Hepatocyte (in vitro differentiated cells): Measurements from ENCODE around the gene PIGV. TPM values are rescaled to one million over a fixed set of nuclear protein-coding genes. Genes with fewer than 3 reads are reported as not detected.

Experiments
- DNase-seq: peaks from one replicate; pipeline ENCODE4 v3.0.0-alpha.2; 2016; ENCODE audit warnings: low spot score
- H2AFZ ChIP-seq: fragments of 200-600 bp; sonication (generic); 2 replicates; pipeline ENCODE4 v1.6.0; 2016; ENCODE audit warnings: antibody characterized with exemption, mild to moderate bottlenecking
- H3K27ac ChIP-seq: fragments of 200-600 bp; sonication (generic); 2 replicates; pipeline ENCODE4 v1.5.1; 2016; ENCODE audit warnings: mild to moderate bottlenecking
- H3K27me3 ChIP-seq: fragments of 200-600 bp; sonication (generic); 2 replicates; pipeline ENCODE4 v1.6.1; 2016
- H3K36me3 ChIP-seq: fragments of 200-600 bp; sonication (generic); replicated peaks from 2 replicates; pipeline ENCODE4 v1.5.1; 2016; ENCODE audit warnings: low read depth; ENCODE audit not compliant: insufficient read depth
- H3K4me1 ChIP-seq: fragments of 200-600 bp; sonication (generic); 2 replicates; pipeline ENCODE4 v1.5.1; 2016; ENCODE audit warnings: mild to moderate bottlenecking, moderate library complexity; ENCODE audit not compliant: insufficient read depth
- H3K4me2 ChIP-seq: fragments of 200-600 bp; sonication (generic); 2 replicates; pipeline ENCODE4 v1.6.0; 2016
- H3K4me3 ChIP-seq: fragments of 200-600 bp; sonication (generic); 2 replicates; pipeline ENCODE4 v1.5.1; 2016; ENCODE audit warnings: mild to moderate bottlenecking
- H3K79me2 ChIP-seq: fragments of 200-600 bp; sonication (generic); 2 replicates; pipeline ENCODE4 v1.6.0; 2017; ENCODE audit warnings: mild to moderate bottlenecking
- H3K9me2 ChIP-seq: fragments of 200-600 bp; sonication (generic); replicated peaks from 2 replicates; pipeline ENCODE4 v1.6.0; 2017; ENCODE audit warnings: mild to moderate bottlenecking; ENCODE audit not compliant: insufficient read depth
- H3K9me3 ChIP-seq: fragments of 200-600 bp; sonication (generic); 2 replicates; pipeline ENCODE4 v1.5.1; 2016; ENCODE audit warnings: low read depth, mild to moderate bottlenecking
- H4K20me1 ChIP-seq: fragments of 200-600 bp; sonication (generic); 2 replicates; pipeline ENCODE4 v1.6.0; 2016; ENCODE audit warnings: mild to moderate bottlenecking; ENCODE audit not compliant: insufficient read depth, poor library complexity, severe bottlenecking
- CTCF ChIP-seq: fragments of 200-600 bp; sonication (generic); IDR thresholded peaks from 2 replicates; pipeline ENCODE4 v1.5.1; 2016; ENCODE audit warnings: antibody characterized with exemption, mild to moderate bottlenecking; ENCODE audit not compliant: poor library complexity
- EZH2 ChIP-seq: fragments of 200-600 bp; sonication (generic); IDR thresholded peaks from 2 replicates; pipeline ENCODE4 v1.6.1; 2016; ENCODE audit warnings: antibody characterized with exemption, mild to moderate bottlenecking, borderline replicate concordance
- EZH2phosphoT487 ChIP-seq: fragments of 200-600 bp; sonication (generic); IDR thresholded peaks from one replicate; pipeline ENCODE4 v1.6.1; 2018; ENCODE audit warnings: antibody characterized with exemption, mild to moderate bottlenecking, low read depth, moderate library complexity; ENCODE audit not compliant: unreplicated experiment, severe bottlenecking
- WGBS: methylation state at CpG from one replicate; pipeline ENCODE4 v1.1.6; 2016; ENCODE audit warnings: low lambda C conversion rate; ENCODE audit errors: missing lambda C conversion rate; 5-methylcytosine and 5-hydroxymethylcytosine counted together
- polyA plus RNA-seq: library from polyadenylated mRNA; unstranded; fragments of >200 nt; fragmentation: Nextera tagmentation; extraction: Ambion mirVana; gene quantifications from 2 replicates; pipeline ENCODE4 v1.2.1, GENCODE V29; 2016
- total RNA-seq: library from RNA; depleted of rRNA; stranded (reverse); fragments of >200 nt; gene quantifications from 2 replicates; pipeline ENCODE4 v1.2.3, GENCODE V29; 2014

PIGV gene
- total and polyA plus RNA-seq, 2 experiments from 2014 or later: 21.2 to 22.0 TPM

- no peak overlapping the region for H3K4me2 ChIP-seq
- H2AFZ ChIP-seq: no peak overlapping the region
- H3K4me1 ChIP-seq: peaks cover 21% of the 10 kb centered on the region
- no peaks in the 10 kb centered on the region for H3K9me2 ChIP-seq
- H3K4me3 ChIP-seq: no peak overlapping the region
- peaks cover 9% of the 10 kb centered on the region for H3K36me3 ChIP-seq
- peaks cover 26% of the 10 kb centered on the region for H4K20me1 ChIP-seq
- 53% methylated on average over 3 of the region's 3 CpGs for WGBS
- H3K79me2 ChIP-seq: peaks cover 55% of the 10 kb centered on the region
- peak overlapping the region; percentile 38 for H3K27ac ChIP-seq
- TF ChIP-seq EZH2 (no peak), EZH2phosphoT487 (no peak), CTCF (no peak)
- H3K27me3 ChIP-seq: no peaks in the 10 kb centered on the region
- peak; percentile 49 for DNase-seq
- H3K9me3 ChIP-seq: no peaks in the 10 kb centered on the region
Observed at GRCh38 chr1:26768755-26769154, 19.0 kb upstream of the PIGV start.

- no peak overlapping the region for H3K4me2 ChIP-seq
- peaks cover 21% of the 10 kb centered on the region for H3K4me1 ChIP-seq
- no peaks in the 10 kb centered on the region for H3K9me3 ChIP-seq
- no peaks in the 10 kb centered on the region for H3K9me2 ChIP-seq
- H3K27me3 ChIP-seq: no peaks in the 10 kb centered on the region
- peaks cover 38% of the 10 kb centered on the region for H3K79me2 ChIP-seq
- H3K4me3 ChIP-seq: no peak overlapping the region
- DNase-seq: no peak
- peaks cover 19% of the 10 kb centered on the region for H4K20me1 ChIP-seq
- no peak overlapping the region for H2AFZ ChIP-seq
- peak overlapping the region; percentile 78 for H3K27ac ChIP-seq
- H3K36me3 ChIP-seq: peaks cover 5% of the 10 kb centered on the region
- WGBS: 77% methylated on average over 3 of the region's 3 CpGs
- TF ChIP-seq CTCF (no peak), EZH2 (no peak), EZH2phosphoT487 (no peak)
Observed at GRCh38 chr1:26771285-26771642, 16.5 kb upstream of the PIGV start.

GRCh38 chr1:26771643-26772321 is 16.0 kb upstream of the PIGV start:
- H3K4me3 ChIP-seq: no peak overlapping the region
- no peaks in the 10 kb centered on the region for H3K9me3 ChIP-seq
- H3K36me3 ChIP-seq: peaks cover 3% of the 10 kb centered on the region
- H4K20me1 ChIP-seq: peaks cover 18% of the 10 kb centered on the region
- H3K9me2 ChIP-seq: no peaks in the 10 kb centered on the region
- DNase-seq: peak; percentile 81
- no peaks in the 10 kb centered on the region for H3K27me3 ChIP-seq
- TF ChIP-seq EZH2 (no peak), CTCF (no peak), EZH2phosphoT487 (no peak)
- H3K4me2 ChIP-seq: no peak overlapping the region
- peaks cover 21% of the 10 kb centered on the region for H3K4me1 ChIP-seq
- no peak overlapping the region for H2AFZ ChIP-seq
- H3K79me2 ChIP-seq: peaks cover 42% of the 10 kb centered on the region
- WGBS: 79% methylated on average over 2 of the region's 2 CpGs
- H3K27ac ChIP-seq: peak overlapping the region; percentile 78
